K562 (cell line): Measurements from ENCODE around the gene SORCS2. TPM values are rescaled to one million over a fixed set of nuclear protein-coding genes. Genes with fewer than 3 reads are reported as not detected.

ENCODE experiments used
- ATAC-seq: fragments of 200-7000 bp; cut with Tn5 transposase; 3 replicates; pipeline ENCODE4 v1.9.1; 2020; ENCODE audit warnings: moderate library complexity
- BruUV-seq: library from RNA; stranded (reverse); fragments of 400-500 nt; replicated peaks from 2 replicates; lab custom pipeline; 2021; lab: Mats Ljungman, UMichigan
- CTCF ChIA-PET: fragments of 300-600 bp; formaldehyde crosslinking; extraction: SDS; loops from one replicate; lab custom pipeline; 2021; ENCODE audit warnings: low intra/inter-chr PET ratio; lab: Yijun Ruan, JAX
- POLR2A ChIA-PET: fragments of 300-600, 350-650 bp; sonication (Branson Sonifier 250); formaldehyde crosslinking; extraction: SDS; loops from one replicate; lab custom pipeline; 2021; ENCODE audit warnings: antibody characterized with exemption, inconsistent platforms; lab: Yijun Ruan, JAX
- DNase-seq, 4 experiments: peaks; one replicate each; pipeline versions ENCODE4 v3.0.0 to v3.0.0-alpha.2; 2011 to 2018; ENCODE audit warnings: low spot score in 3 of 4, mixed read lengths in 3 of 4; ENCODE audit errors: extremely low read depth in 1 of 4
- FAIRE-seq: peaks from 2 replicates; lab custom pipeline; 2011; peaks lifted over from hg19 to GRCh38; lab: Jason Lieb, UNC
- H2AFZ ChIP-seq: 2 replicates; pipeline ENCODE4 v1.6.0; 2011; ENCODE audit warnings: low read depth, low read length, control low read depth, inconsistent platforms
- H3K27ac ChIP-seq: fragments of 200-600 bp; 3 replicates; pipeline ENCODE4 v1.8.0; 2011; ENCODE audit warnings: low read depth, mild to moderate bottlenecking, control low read depth, inconsistent platforms, low read length, moderate library complexity, mixed read lengths; ENCODE audit errors: extremely low read depth
- H3K27me3 ChIP-seq, 2 experiments: fragments of 300-600 bp in 1 of 2; 2 replicates in 1 of 2; 3 replicates in 1 of 2; pipeline versions ENCODE4 v1.6.0 to v1.8.0; 2011; ENCODE audit warnings: inconsistent platforms in 2 of 2, low read length in 2 of 2, mild to moderate bottlenecking in 1 of 2, mixed read lengths in 1 of 2, moderate library complexity in 1 of 2; ENCODE audit not compliant: control insufficient read depth in 2 of 2, insufficient read depth in 2 of 2
- H3K36me3 ChIP-seq: fragments of 300-600 bp; 3 replicates; pipeline ENCODE4 v1.8.0; 2011; ENCODE audit warnings: mild to moderate bottlenecking, low read length, inconsistent platforms; ENCODE audit not compliant: control insufficient read depth, insufficient read depth
- H3K4me1 ChIP-seq, 2 experiments: fragments of 200-600 bp in 1 of 2; replicated peaks in 1 of 2; 2 replicates in 1 of 2; 3 replicates in 1 of 2; pipeline versions ENCODE4 v1.5.1 to v1.8.0; 2011; ENCODE audit warnings: inconsistent platforms in 2 of 2, low read length in 2 of 2, mild to moderate bottlenecking in 1 of 2, mixed read lengths in 1 of 2, moderate library complexity in 1 of 2; ENCODE audit not compliant: control insufficient read depth in 2 of 2, insufficient read depth in 2 of 2
- H3K4me2 ChIP-seq: 2 replicates; pipeline ENCODE4 v1.6.1; 2011; ENCODE audit warnings: low read length, control low read depth, inconsistent platforms, mixed read lengths; ENCODE audit not compliant: insufficient read depth
- H3K4me3 ChIP-seq: fragments of 200-600 bp; sonication (generic), shearing (Covaris generic); 2 replicates; pipeline ENCODE4 v1.5.1; 2016; ENCODE audit warnings: control low read depth, inconsistent platforms
- H3K79me2 ChIP-seq: fragments of 200-600 bp; 3 replicates; pipeline ENCODE4 v1.8.0; 2011; ENCODE audit warnings: low read length, inconsistent platforms; ENCODE audit not compliant: control insufficient read depth, insufficient read depth
- H3K9ac ChIP-seq, 2 experiments: 2 replicates each; pipeline versions ENCODE4 v1.6.0 to v1.6.1; 2011; ENCODE audit warnings: low read depth in 2 of 2, low read length in 2 of 2, control low read depth in 1 of 2, inconsistent platforms in 1 of 2, mild to moderate bottlenecking in 1 of 2, mixed read lengths in 1 of 2; ENCODE audit not compliant: insufficient read depth in 1 of 2
- H3K9me1 ChIP-seq: one replicate; pipeline ENCODE4 v1.6.0; 2011; ENCODE audit warnings: inconsistent platforms, mild to moderate bottlenecking, low read length, moderate library complexity; ENCODE audit not compliant: control insufficient read depth, insufficient read depth
- H3K9me3 ChIP-seq: replicated peaks from 2 replicates; pipeline ENCODE4 v1.5.1; 2011; ENCODE audit warnings: low read depth, low read length, inconsistent platforms; ENCODE audit not compliant: control insufficient read depth, insufficient read depth
- H4K20me1 ChIP-seq: replicated peaks from 2 replicates; pipeline ENCODE4 v1.6.1; 2011; ENCODE audit warnings: low read length, inconsistent platforms, mixed read lengths; ENCODE audit not compliant: control insufficient read depth, insufficient read depth
- CBFA2T2 ChIP-seq: fragments of 450-650 bp; conservative IDR thresholded peaks from 2 replicates; pipeline ENCODE4 v1.6.1; 2017; ENCODE audit warnings: mild to moderate bottlenecking
- CBX1 ChIP-seq: sonication (generic); IDR thresholded peaks from 2 replicates; pipeline ENCODE4 v1.6.1; 2016; ENCODE audit warnings: antibody characterized with exemption, low read depth, mild to moderate bottlenecking
- CHD2 ChIP-seq: IDR thresholded peaks from 2 replicates; pipeline ENCODE4 v1.6.1; 2011; ENCODE audit warnings: low read depth, low read length
- ELF4 ChIP-seq: fragments of 450-650 bp; formaldehyde crosslinking; IDR thresholded peaks from 2 replicates; pipeline ENCODE4 v1.4.0; 2022; ENCODE audit warnings: missing genetic modification characterization
- KLF6 ChIP-seq: fragments of 250-450 bp; sonication (Bioruptor Pico); IDR thresholded peaks from 2 replicates; pipeline ENCODE4 v1.4.0; 2020; ENCODE audit warnings: mild to moderate bottlenecking, moderate library complexity, borderline replicate concordance
- MAFK ChIP-seq: IDR thresholded peaks from 2 replicates; pipeline ENCODE4 v1.6.1; 2011; ENCODE audit warnings: low read length, improper control_type of control experiment
- NEUROD1 ChIP-seq: fragments of 150-350 bp; IDR thresholded peaks from 2 replicates; pipeline ENCODE4 v1.6.1; 2014; ENCODE audit warnings: borderline replicate concordance, low read length, low read depth; ENCODE audit not compliant: partially characterized antibody
- NR3C1 ChIP-seq: sonication (generic); formaldehyde crosslinking; IDR thresholded peaks from 2 replicates; pipeline ENCODE4 v1.8.1; 2022; ENCODE audit warnings: missing genetic modification reagents
- RFX7 ChIP-seq: fragments of 250-450 bp; sonication (Bioruptor Pico); IDR thresholded peaks from 2 replicates; pipeline ENCODE4 v1.5.1; 2021; ENCODE audit warnings: mild to moderate bottlenecking
- SAFB2 ChIP-seq: fragments of 200-400 bp; formaldehyde crosslinking; IDR thresholded peaks from 2 replicates; pipeline ENCODE4 v1.6.1; 2018; ENCODE audit warnings: borderline replicate concordance, low read length, low read depth, moderate library complexity; ENCODE audit not compliant: severe bottlenecking
- SMC3 ChIP-seq: conservative IDR thresholded peaks from 2 replicates; pipeline ENCODE4 v1.6.1; 2011; ENCODE audit warnings: low read depth, low read length, improper control_type of control experiment; ENCODE audit not compliant: insufficient read depth
- STAG1 ChIP-seq: sonication (generic); formaldehyde crosslinking; IDR thresholded peaks from 2 replicates; pipeline ENCODE4 v1.5.0; 2020; ENCODE audit warnings: missing genetic modification reagents, borderline replicate concordance
- ZC3H4 ChIP-seq: sonication (generic); formaldehyde crosslinking; IDR thresholded peaks from 2 replicates; pipeline ENCODE4 v1.9.0; 2021; ENCODE audit warnings: missing genetic modification reagents, borderline replicate concordance
- ZNF174 ChIP-seq: fragments of 250-450 bp; sonication (Bioruptor Pico); IDR thresholded peaks from 2 replicates; pipeline ENCODE4 v1.4.0; 2020; ENCODE audit warnings: mild to moderate bottlenecking
- ZNF431 ChIP-seq: sonication (generic); formaldehyde crosslinking; IDR thresholded peaks from 2 replicates; pipeline ENCODE4 v1.8.0; 2022; ENCODE audit warnings: mild to moderate bottlenecking, missing genetic modification reagents
- ZNF830 ChIP-seq: fragments of 250-450 bp; sonication (Bioruptor Pico); IDR thresholded peaks from 2 replicates; pipeline ENCODE4 v1.5.0; 2021; ENCODE audit warnings: mild to moderate bottlenecking
- ZSCAN29 ChIP-seq: fragments of 450-650 bp; IDR thresholded peaks from 2 replicates; pipeline ENCODE4 v1.6.1; 2017
- WGBS: fragments of 100-300 bp; shearing (Covaris generic); methylation state at CpG from one replicate; pipeline ENCODE4 v1.1.6; 2016; ENCODE audit warnings: low coverage, mixed read lengths; ENCODE audit not compliant: insufficient coverage; ENCODE audit errors: missing lambda C conversion rate; 5-methylcytosine and 5-hydroxymethylcytosine counted together
- in situ Hi-C: fragments of 300-500 bp; cut with MboI; formaldehyde crosslinking; loops from 4 replicates; pipeline ENCODE4 v1.15.0; 2018; ENCODE audit warnings: inconsistent platforms, mixed read lengths
- intact Hi-C: fragments of 100-400 bp; cut with micrococcal nuclease; formaldehyde crosslinking; loops from 2 replicates; pipeline ENCODE4 v1.14.2; 2022
- polyA plus RNA-seq, 8 experiments: library from polyadenylated mRNA; depleted of rRNA in 4 of 8; stranded (reverse) in 5 of 8; unstranded in 3 of 8; fragments of >200 nt; fragmentation: Nextera tagmentation in 2 of 8; fragmentation: Illumina TruSeq in 1 of 8; extraction: Ambion mirVana in 2 of 8; extraction: Trizol in 1 of 8; gene quantifications; 2 replicates each; pipeline versions ENCODE4 v1.2.1 to v1.2.3, GENCODE V29; 2011 to 2014; ENCODE audit warnings: inconsistent platforms in 1 of 8, missing spikeins in 1 of 8
- total RNA-seq, 7 experiments: library from RNA; depleted of rRNA in 6 of 7; stranded (reverse); fragments of >200 nt in 6 of 7; fragmentation: Illumina TruSeq in 2 of 7; extraction: Trizol in 2 of 7; gene quantifications; 2 replicates each; pipeline versions ENCODE4 v1.2.1 to v1.2.3, GENCODE V29; 2011 to 2021; ENCODE audit warnings: low replicate concordance in 1 of 7
- TF ChIP-seq, protein P1 (sequence below): fragments of 250-450 bp; sonication (Bioruptor Pico); IDR thresholded peaks from 2 replicates; pipeline ENCODE4 v1.8.0; 2021; ENCODE audit warnings: borderline replicate concordance, mild to moderate bottlenecking, moderate library complexity; ENCODE audit not compliant: poor library complexity, severe bottlenecking
- TF ChIP-seq, protein P2 (sequence below): fragments of 250-450 bp; sonication (Bioruptor Pico); IDR thresholded peaks from 2 replicates; pipeline ENCODE4 v1.6.1; 2021; ENCODE audit warnings: mild to moderate bottlenecking
- TF ChIP-seq, protein P3 (sequence below): fragments of 450-650 bp; IDR thresholded peaks from 2 replicates; pipeline ENCODE4 v1.6.1; 2016; ENCODE audit warnings: antibody characterized with exemption

Gene SORCS2
- total and polyA plus RNA-seq, 9 of the 15 experiments (the other 6 are each of a cell fraction or from before 2014, with no cell fraction given) = not detected

DNA sequence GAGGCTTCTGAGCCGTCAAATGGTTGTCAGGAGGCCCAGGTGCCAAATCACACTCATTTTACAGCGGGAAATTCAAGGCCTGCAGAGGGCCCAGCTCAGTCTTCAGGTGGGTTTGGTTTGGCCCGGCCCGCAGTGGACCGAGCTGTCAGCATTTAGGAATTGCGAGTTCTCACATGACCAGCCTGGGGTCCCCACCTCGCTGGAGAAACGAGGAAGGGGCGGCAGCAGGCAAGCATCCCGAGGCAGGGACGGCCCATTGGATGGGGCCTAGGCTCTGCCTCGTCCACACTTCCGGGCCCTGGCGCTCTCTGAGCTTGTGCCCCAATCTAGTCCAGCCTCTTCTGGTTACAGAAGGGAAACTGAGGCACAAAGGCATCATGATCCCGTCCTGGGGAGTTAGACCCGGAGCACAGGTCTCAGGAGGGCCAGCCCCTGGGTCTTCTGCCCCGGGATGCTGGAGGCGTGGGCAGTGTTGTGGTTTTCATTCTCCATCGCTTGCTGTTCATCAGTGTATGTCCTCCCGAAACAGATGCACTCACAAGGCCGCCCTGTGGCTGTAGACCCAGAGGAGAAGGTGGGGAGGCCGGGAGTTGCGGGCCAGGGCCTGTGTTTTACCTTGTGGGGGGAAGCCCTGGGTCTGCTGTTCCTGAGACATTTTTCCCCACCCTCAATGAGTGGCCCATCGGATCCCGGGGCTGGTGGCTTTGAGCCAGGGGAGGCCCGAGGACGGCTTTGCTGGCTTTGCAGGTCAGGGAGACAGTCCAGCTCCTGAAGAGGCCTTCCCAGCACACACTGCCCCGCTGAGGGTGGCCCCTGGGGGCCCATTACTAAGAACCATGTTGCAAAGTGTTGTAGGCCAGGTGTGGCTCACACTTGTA lies 233.5 kb downstream of the SORCS2 start:
- no peak overlapping the region for H3K4me2 ChIP-seq
- no peak overlapping the region for H2AFZ ChIP-seq
- H3K9ac ChIP-seq = no peak overlapping the region; a peak in 1 of 4 replicates
- H3K9me3 ChIP-seq = no peaks in the 10 kb centered on the region
- H3K79me2 ChIP-seq = no peaks in the 10 kb centered on the region
- no peak for DNase-seq
- TF ChIP-seq ZNF830 (CRISPR knock-in tag) = no peak
- TF ChIP-seq ZC3H4 (CRISPR knock-in tag) = no peak
- TF ChIP-seq CHD2 = no peak
- TF ChIP-seq ZNF431 (CRISPR knock-in tag) = no peak
- TF ChIP-seq, protein P1, sequence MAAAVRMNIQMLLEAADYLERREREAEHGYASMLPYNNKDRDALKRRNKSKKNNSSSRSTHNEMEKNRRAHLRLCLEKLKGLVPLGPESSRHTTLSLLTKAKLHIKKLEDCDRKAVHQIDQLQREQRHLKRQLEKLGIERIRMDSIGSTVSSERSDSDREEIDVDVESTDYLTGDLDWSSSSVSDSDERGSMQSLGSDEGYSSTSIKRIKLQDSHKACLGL = no peak
- TF ChIP-seq CBFA2T2 = no peak
- no peak for TF ChIP-seq ZSCAN29
- no peak for TF ChIP-seq CBX1
- TF ChIP-seq NR3C1 (CRISPR knock-in tag) = no peak
- TF ChIP-seq SMC3 = no peak
- TF ChIP-seq SAFB2 = no peak
- TF ChIP-seq, protein P2, sequence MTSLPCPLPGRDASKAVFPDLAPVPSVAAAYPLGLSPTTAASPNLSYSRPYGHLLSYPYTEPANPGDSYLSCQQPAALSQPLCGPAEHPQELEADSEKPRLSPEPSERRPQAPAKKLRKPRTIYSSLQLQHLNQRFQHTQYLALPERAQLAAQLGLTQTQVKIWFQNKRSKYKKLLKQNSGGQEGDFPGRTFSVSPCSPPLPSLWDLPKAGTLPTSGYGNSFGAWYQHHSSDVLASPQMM = no peak
- TF ChIP-seq NEUROD1 = no peak
- TF ChIP-seq STAG1 = no peak
- no peak for TF ChIP-seq MAFK
- TF ChIP-seq ELF4 (CRISPR knock-in tag) = no peak
- no peak for TF ChIP-seq KLF6
- TF ChIP-seq, protein P3, sequence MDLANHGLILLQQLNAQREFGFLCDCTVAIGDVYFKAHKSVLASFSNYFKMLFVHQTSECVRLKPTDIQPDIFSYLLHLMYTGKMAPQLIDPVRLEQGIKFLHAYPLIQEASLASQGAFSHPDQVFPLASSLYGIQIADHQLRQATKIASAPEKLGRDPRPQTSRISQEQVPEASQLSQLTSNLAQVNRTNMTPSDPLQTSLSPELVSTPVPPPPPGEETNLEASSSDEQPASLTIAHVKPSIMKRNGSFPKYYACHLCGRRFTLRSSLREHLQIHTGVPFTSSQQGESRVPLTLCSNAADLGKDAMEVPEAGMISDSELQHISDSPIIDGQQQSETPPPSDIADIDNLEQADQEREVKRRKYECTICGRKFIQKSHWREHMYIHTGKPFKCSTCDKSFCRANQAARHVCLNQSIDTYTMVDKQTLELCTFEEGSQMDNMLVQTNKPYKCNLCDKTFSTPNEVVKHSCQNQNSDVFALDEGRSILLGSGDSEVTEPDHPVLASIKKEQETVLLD = no peak
- TF ChIP-seq RFX7 (CRISPR knock-in tag) = no peak
- no peak for TF ChIP-seq ZNF174 (CRISPR knock-in tag)
- ChIA-PET POLR2A (interaction anchor here (1.0 kb wide), 1 partner anchor 18 kb away, joined by 3 read pairs; no protein-coding TSS in a partner anchor), CTCF (no interaction called here)
- no peak for FAIRE-seq
- in situ Hi-C loops = no loop called here
- H3K4me1 ChIP-seq = no peaks in the 10 kb centered on the region
- no peak overlapping the region for H3K27ac ChIP-seq
- intact Hi-C loops = no loop called here
- H3K9me1 ChIP-seq = no peaks in the 10 kb centered on the region
- no peak overlapping the region for H3K4me3 ChIP-seq
- no peaks in the 10 kb centered on the region for H3K36me3 ChIP-seq
- no TSS peak for BruUV-seq
- no peak for ATAC-seq
- H4K20me1 ChIP-seq = peaks cover 4% of the 10 kb centered on the region; the same call in 1 of the 2 replicates
- under 1% methylated on average over 25 of the region's 28 CpGs for WGBS
- peaks cover 0 to 68% of the 10 kb centered on the region in 2 experiments; a peak in 3 of 5 replicates for H3K27me3 ChIP-seq
